SIG-M5 (cell line): Measurements from ENCODE around the gene PPAN.

ENCODE experiments used
- DNase-seq: peaks from one replicate; lab custom pipeline; 2025; lab: John Stamatoyannopoulos, UW

The PPAN gene

GRCh38 chr19:10106100-10106936 is at the start of gene PPAN:
PPAN (plus strand) TSS chr19:10106362; CDS start chr19:10106395, 33 bp downstream.
- peak; percentile 69 for DNase-seq

GRCh38 chr19:10061717-10062310 is 44.3 kb upstream of the PPAN start:
- DNase-seq: no peak

GRCh38 chr19:10068205-10068604 is 38.0 kb upstream of the PPAN start:
- DNase-seq: no peak

GRCh38 chr19:10069046-10069445 is 37.1 kb upstream of the PPAN start:
- DNase-seq: no peak

GRCh38 chr19:10070730-10071446 is 35.3 kb upstream of the PPAN start:
- no peak for DNase-seq

GRCh38 chr19:10074153-10074552 is 32.0 kb upstream of the PPAN start:
- no peak for DNase-seq

- no peak for DNase-seq
These were observed 29.6 kb upstream of the PPAN start for GRCh38 chr19:10076535-10076934.

- DNase-seq: no peak
These were observed 27.8 kb upstream of the PPAN start for GRCh38 chr19:10078329-10078728.

GRCh38 chr19:10079031-10079453 is 27.1 kb upstream of the PPAN start:
- DNase-seq: no peak

GRCh38 chr19:10083911-10084310 is 22.3 kb upstream of the PPAN start:
- no peak for DNase-seq

GRCh38 chr19:10084803-10085202 is 21.4 kb upstream of the PPAN start:
- DNase-seq: no peak

- DNase-seq: no peak
These were observed 20.2 kb upstream of the PPAN start, which contains the start of gene SHFL for GRCh38 chr19:10085641-10086590. SHFL (plus strand) TSS chr19:10086317; CDS start chr19:10086428, 111 bp downstream.

GRCh38 chr19:10086591-10087192 is 19.5 kb upstream of the PPAN start:
- DNase-seq: no peak

- DNase-seq: no peak
These were observed 18.7 kb upstream of the PPAN start for GRCh38 chr19:10087296-10088061.

GRCh38 chr19:10088949-10089554 is 17.1 kb upstream of the PPAN start:
- no peak for DNase-seq

GRCh38 chr19:10089801-10090375 is 16.3 kb upstream of the PPAN start:
- no peak for DNase-seq

- DNase-seq: no peak
These were observed 14.8 kb upstream of the PPAN start for GRCh38 chr19:10091370-10091687.

GRCh38 chr19:10091895-10092641 is 14.1 kb upstream of the PPAN start:
- no peak for DNase-seq
